Measurements from ENCODE around the gene NCAM1. TPM values are rescaled to one million over a fixed set of nuclear protein-coding genes. Genes with fewer than 3 reads are reported as not detected.

The NCAM1 gene
- total and polyA plus RNA-seq, 2 donors (not counting 3 experiments of a cell fraction or from before 2014, with no cell fraction given) = 0.03 TPM; not detected in 1

DNA sequence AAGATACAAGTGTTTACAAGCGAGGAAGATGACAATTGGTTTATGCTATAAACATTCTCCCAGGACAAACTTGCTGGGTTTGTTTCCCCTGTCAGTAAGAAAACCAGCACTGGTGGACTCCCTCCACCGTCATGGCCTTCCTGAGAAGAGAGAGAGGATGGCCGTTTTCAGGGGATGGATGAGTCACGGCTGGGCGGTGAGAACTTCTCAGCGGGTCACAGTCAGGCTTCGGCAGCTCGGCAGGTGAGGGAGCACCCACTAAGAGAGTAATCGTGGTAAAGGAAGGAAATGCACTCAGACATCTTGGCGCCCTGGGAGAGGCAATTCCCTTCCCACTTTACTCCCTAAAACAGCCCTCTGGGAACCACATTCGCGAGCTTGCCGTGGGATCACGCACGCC is 83.9 kb downstream of the NCAM1 start:
- no peak overlapping the region for H3K9ac ChIP-seq (replicated peaks; ENCODE audit: extremely low read depth, insufficient read depth, low read length)
- H3K27ac ChIP-seq (ENCODE audit: insufficient read depth, low read depth, low read length) = no peak overlapping the region
- dilution Hi-C loops (cut with MboI; ENCODE audit: extremely low pct_ligation_motif_present, low sequenced_read_pairs) (no loop called here), intact Hi-C loops (cut with micrococcal nuclease) (no loop called here)
- no peak for DNase-seq (ENCODE audit: low read depth, low spot score)
- no peak for TF ChIP-seq FOS (IDR thresholded peaks at IDR 0.05; ENCODE audit: borderline replicate concordance, insufficient read depth, low read length)
- TF ChIP-seq JUN (IDR thresholded peaks at IDR 0.05; ENCODE audit: borderline replicate concordance, insufficient read depth, insufficient read length, low read depth) = no peak
- TF ChIP-seq, protein P1, sequence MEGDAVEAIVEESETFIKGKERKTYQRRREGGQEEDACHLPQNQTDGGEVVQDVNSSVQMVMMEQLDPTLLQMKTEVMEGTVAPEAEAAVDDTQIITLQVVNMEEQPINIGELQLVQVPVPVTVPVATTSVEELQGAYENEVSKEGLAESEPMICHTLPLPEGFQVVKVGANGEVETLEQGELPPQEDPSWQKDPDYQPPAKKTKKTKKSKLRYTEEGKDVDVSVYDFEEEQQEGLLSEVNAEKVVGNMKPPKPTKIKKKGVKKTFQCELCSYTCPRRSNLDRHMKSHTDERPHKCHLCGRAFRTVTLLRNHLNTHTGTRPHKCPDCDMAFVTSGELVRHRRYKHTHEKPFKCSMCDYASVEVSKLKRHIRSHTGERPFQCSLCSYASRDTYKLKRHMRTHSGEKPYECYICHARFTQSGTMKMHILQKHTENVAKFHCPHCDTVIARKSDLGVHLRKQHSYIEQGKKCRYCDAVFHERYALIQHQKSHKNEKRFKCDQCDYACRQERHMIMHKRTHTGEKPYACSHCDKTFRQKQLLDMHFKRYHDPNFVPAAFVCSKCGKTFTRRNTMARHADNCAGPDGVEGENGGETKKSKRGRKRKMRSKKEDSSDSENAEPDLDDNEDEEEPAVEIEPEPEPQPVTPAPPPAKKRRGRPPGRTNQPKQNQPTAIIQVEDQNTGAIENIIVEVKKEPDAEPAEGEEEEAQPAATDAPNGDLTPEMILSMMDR (IDR thresholded peaks at IDR 0.05; ENCODE audit: extremely low read depth in 1 of 2, insufficient read depth in 1 of 2, low read depth in 1 of 2, low read length in 2 of 2) = no peak
- no peaks in the 10 kb centered on the region for H3K27me3 ChIP-seq (ENCODE audit: control insufficient read depth in 2 of 2, insufficient read depth in 2 of 2, low read length in 2 of 2)
- no peaks in the 10 kb centered on the region for H3K9me1 ChIP-seq (replicated peaks; ENCODE audit: control insufficient read depth, extremely low read depth, insufficient read depth, low read length)
- H2AFZ ChIP-seq (ENCODE audit: low read depth, low read length) = no peak overlapping the region
- H3K4me1 ChIP-seq (ENCODE audit: control insufficient read depth, extremely low read depth, insufficient read depth, low read length) = no peaks in the 10 kb centered on the region
- no peaks in the 10 kb centered on the region for H3K36me3 ChIP-seq (ENCODE audit: control insufficient read depth in 2 of 2, extremely low read depth in 1 of 2, insufficient read depth in 2 of 2, low read length in 2 of 2)
- H3K4me2 ChIP-seq (ENCODE audit: insufficient read depth, low read length) = no peak overlapping the region
- H3K4me3 ChIP-seq (replicated peaks in 1 of 3; ENCODE audit: insufficient read depth in 1 of 3, low read depth in 1 of 3, low read length in 3 of 3) = no peak overlapping the region
- ChIA-PET CTCF (no interaction called here), POLR2A (no interaction called here)
- FAIRE-seq = no peak
- H3K79me2 ChIP-seq (ENCODE audit: control insufficient read depth, insufficient read depth, low read length) = no peaks in the 10 kb centered on the region
- no peaks in the 10 kb centered on the region for H4K20me1 ChIP-seq (replicated peaks; ENCODE audit: control insufficient read depth, extremely low read depth, insufficient read depth, low read length)
- peaks cover 2% of the 10 kb centered on the region for H3K9me3 ChIP-seq (replicated peaks; ENCODE audit: control insufficient read depth, insufficient read depth, low read length)
- no TSS peak for BruUV-seq (replicated peaks)

DNA sequence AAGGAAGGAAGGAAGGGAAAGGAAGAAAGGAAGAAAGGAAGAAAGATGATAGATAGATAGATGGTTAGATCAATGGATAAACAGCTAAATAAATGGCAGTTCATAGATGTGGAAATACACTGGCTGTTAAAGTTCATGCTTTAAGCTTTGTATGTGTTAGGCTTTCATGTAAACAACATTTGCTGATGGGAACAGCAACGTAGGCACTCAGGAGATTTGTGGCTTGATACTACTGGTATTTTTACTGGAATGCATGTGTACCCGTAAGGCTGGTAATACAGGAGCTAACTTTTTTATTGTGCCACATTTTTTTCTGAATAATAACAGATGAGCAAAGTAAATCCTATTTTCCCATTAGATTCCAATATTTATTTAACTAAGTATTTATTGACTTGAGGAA is 85.6 kb downstream of the NCAM1 start:
- DNase-seq (ENCODE audit: low read depth, low spot score) (no peak), FAIRE-seq (no peak)
- Histone ChIP-seq H3K4me1 (ENCODE audit: control insufficient read depth, extremely low read depth, insufficient read depth, low read length) (no peaks in the 10 kb centered on the region), H4K20me1 (replicated peaks; ENCODE audit: control insufficient read depth, extremely low read depth, insufficient read depth, low read length) (no peaks in the 10 kb centered on the region), H3K4me3 (replicated peaks in 1 of 3; ENCODE audit: insufficient read depth in 1 of 3, low read depth in 1 of 3, low read length in 3 of 3) (no peak overlapping the region), H3K9ac (replicated peaks; ENCODE audit: extremely low read depth, insufficient read depth, low read length) (no peak overlapping the region), H3K27ac (ENCODE audit: insufficient read depth, low read depth, low read length) (no peak overlapping the region), H3K36me3 (ENCODE audit: control insufficient read depth in 2 of 2, extremely low read depth in 1 of 2, insufficient read depth in 2 of 2, low read length in 2 of 2) (no peaks in the 10 kb centered on the region), H3K9me1 (replicated peaks; ENCODE audit: control insufficient read depth, extremely low read depth, insufficient read depth, low read length) (no peaks in the 10 kb centered on the region), H3K79me2 (ENCODE audit: control insufficient read depth, insufficient read depth, low read length) (no peaks in the 10 kb centered on the region), H3K27me3 (ENCODE audit: control insufficient read depth in 2 of 2, insufficient read depth in 2 of 2, low read length in 2 of 2) (no peaks in the 10 kb centered on the region), H2AFZ (ENCODE audit: low read depth, low read length) (no peak overlapping the region), H3K9me3 (replicated peaks; ENCODE audit: control insufficient read depth, insufficient read depth, low read length) (peaks cover 2% of the 10 kb centered on the region), H3K4me2 (ENCODE audit: insufficient read depth, low read length) (no peak overlapping the region)
- POLR2A ChIA-PET = no interaction called here
- dilution Hi-C loops (cut with MboI; ENCODE audit: extremely low pct_ligation_motif_present, low sequenced_read_pairs) = no loop called here
- BruUV-seq (replicated peaks) = no TSS peak
- no peak for TF ChIP-seq EZH2 (IDR thresholded peaks at IDR 0.05; ENCODE audit: borderline replicate concordance, low read depth, low read length, severe bottlenecking)
- TF ChIP-seq POLR2AphosphoS5 (IDR thresholded peaks at IDR 0.05; ENCODE audit: insufficient read depth, low read depth, low read length) = no peak
- no peak for TF ChIP-seq MAX (IDR thresholded peaks at IDR 0.05; ENCODE audit: insufficient read depth, insufficient read length)
- TF ChIP-seq, protein P1 (IDR thresholded peaks at IDR 0.05; ENCODE audit: extremely low read depth in 1 of 2, insufficient read depth in 1 of 2, low read depth in 1 of 2, low read length in 2 of 2) = no peak
- TF ChIP-seq FOS (IDR thresholded peaks at IDR 0.05; ENCODE audit: borderline replicate concordance, insufficient read depth, low read length) = no peak
- TF ChIP-seq GATA2 (IDR thresholded peaks at IDR 0.05; ENCODE audit: insufficient read depth, insufficient read length, low read depth, low read length) = no peak
- TF ChIP-seq JUN (IDR thresholded peaks at IDR 0.05; ENCODE audit: borderline replicate concordance, insufficient read depth, insufficient read length, low read depth) = no peak
- no peak for TF ChIP-seq MYC (IDR thresholded peaks at IDR 0.05; ENCODE audit: low read depth, low read length)
- CTCF ChIA-PET = no interaction called here
- intact Hi-C loops (cut with micrococcal nuclease) = no loop called here

All from endothelial cell of umbilical vein (primary cell).